Measurements from ENCODE around the gene MICALL2. TPM values are rescaled to one million over a fixed set of nuclear protein-coding genes. Genes with fewer than 3 reads are reported as not detected.

The MICALL2 gene
- total RNA-seq, 1 donor from 2014 or later = 3.7 TPM

Other genes with a start within 250 kb of the MICALL2 start
- gene UNCX, start 226.6 kb downstream of the MICALL2 start, total RNA-seq = not detected
- gene INTS1, start 44.9 kb upstream of the MICALL2 start, total RNA-seq = 23.6 TPM
- 8.2 TPM for gene MAFK, start 71.2 kb upstream of the MICALL2 start, total RNA-seq
- gene TMEM184A, start 96.7 kb upstream of the MICALL2 start, total RNA-seq = not detected
- 26.1 TPM for gene PSMG3, start 110.6 kb upstream of the MICALL2 start, total RNA-seq
- 5.7 TPM for gene ELFN1, start 210.8 kb upstream of the MICALL2 start, total RNA-seq